K562 (cell line): ENCODE data around the gene ZNF691.

Source experiments
- BACH1 ChIP-seq: fragments of 200-800 bp; sonication (Bioruptor generic); IDR thresholded peaks from 2 replicates; pipeline ENCODE4 v1.6.1; 2016; ENCODE audit warnings: missing genetic modification characterization, missing compliant biosample characterization
- BRCA1 ChIP-seq, 2 experiments: fragments of 450-650 bp in 1 of 2; sonication (generic) in 1 of 2; formaldehyde crosslinking in 1 of 2; IDR thresholded peaks; 2 replicates each; pipeline versions ENCODE4 v1.5.0 to v1.6.1; 2017 to 2020; ENCODE audit warnings: mild to moderate bottlenecking in 1 of 2, missing genetic modification reagents in 1 of 2
- CBFB ChIP-seq: sonication (generic); formaldehyde crosslinking; IDR thresholded peaks from 2 replicates; pipeline ENCODE4 v1.4.0; 2020; ENCODE audit warnings: mild to moderate bottlenecking, missing genetic modification reagents
- EP300 ChIP-seq: IDR thresholded peaks from 2 replicates; pipeline ENCODE4 v1.6.1; 2012; ENCODE audit warnings: low read length, improper control_type of control experiment
- MYC ChIP-seq, 2 experiments: fragments of 250-450 bp in 1 of 2; sonication (Bioruptor Pico) in 1 of 2; IDR thresholded peaks; 2 replicates each; pipeline versions ENCODE4 v1.5.1 to v1.6.1; 2012 to 2021; ENCODE audit warnings: low read depth in 2 of 2, borderline replicate concordance in 1 of 2, improper control_type of control experiment in 1 of 2, low read length in 1 of 2, mild to moderate bottlenecking in 1 of 2, moderate library complexity in 1 of 2
- POLR2A ChIP-seq: fragments of 450-650 bp; conservative IDR thresholded peaks from 2 replicates; pipeline ENCODE4 v1.6.1; 2016
- TAF1 ChIP-seq: IDR thresholded peaks from 2 replicates; pipeline ENCODE4 v1.6.1; 2011; ENCODE audit warnings: mild to moderate bottlenecking, low read length, moderate library complexity; ENCODE audit not compliant: insufficient read depth, control insufficient read depth, severe bottlenecking; ENCODE audit errors: extremely low read depth
- ZNF699 ChIP-seq: fragments of 250-450 bp; sonication (Bioruptor Pico); IDR thresholded peaks from 2 replicates; pipeline ENCODE4 v1.8.0; 2021; ENCODE audit warnings: mild to moderate bottlenecking, moderate library complexity; ENCODE audit not compliant: insufficient replicate concordance
- TF ChIP-seq, protein P1 (sequence below), 3 experiments: IDR thresholded peaks in 2 of 3; conservative IDR thresholded peaks in 1 of 3; 2 replicates each; pipeline ENCODE4 v1.5.1; 2011 to 2012; ENCODE audit warnings: low read length in 3 of 3, mild to moderate bottlenecking in 3 of 3, control low read depth in 2 of 3, improper control_type of control experiment in 1 of 3, inconsistent platforms in 1 of 3, low read depth in 1 of 3, mixed read lengths in 1 of 3, moderate library complexity in 1 of 3; ENCODE audit not compliant: insufficient read depth in 2 of 3
- TF ChIP-seq, protein P2 (sequence below): sonication (generic); formaldehyde crosslinking; IDR thresholded peaks from 2 replicates; pipeline ENCODE4 v1.8.0; 2022; ENCODE audit warnings: missing genetic modification reagents, mild to moderate bottlenecking, borderline replicate concordance

DNA sequence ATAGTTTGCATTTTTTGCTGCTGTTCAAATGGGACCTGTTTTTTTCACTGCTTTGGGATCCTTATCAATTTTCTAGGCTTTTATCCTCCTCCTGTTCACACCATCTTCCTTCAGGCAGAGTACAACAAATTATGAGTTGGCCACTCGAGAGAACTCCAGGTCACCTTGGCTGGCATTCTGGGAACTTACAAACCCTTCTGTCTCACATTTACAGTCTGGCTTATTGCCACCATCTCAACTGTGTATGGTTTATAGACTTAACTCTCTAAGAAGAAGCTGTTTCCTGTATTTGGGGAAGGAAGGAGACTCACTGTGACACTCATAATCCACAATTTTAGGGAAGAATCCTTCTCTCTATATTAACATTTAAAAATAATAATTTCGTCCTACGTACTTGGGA, 5.4 kb upstream of the ZNF691 start:
- TF ChIP-seq MYC (IDR thresholded peaks at IDR 0.05; ENCODE audit: low read depth, low read length) = no peak
- TF ChIP-seq MYC (CRISPR knock-in tag; IDR thresholded peaks at IDR 0.05; ENCODE audit: borderline replicate concordance, low read depth) = no peak
- TF ChIP-seq EP300 = no peak
- TF ChIP-seq, protein P1, sequence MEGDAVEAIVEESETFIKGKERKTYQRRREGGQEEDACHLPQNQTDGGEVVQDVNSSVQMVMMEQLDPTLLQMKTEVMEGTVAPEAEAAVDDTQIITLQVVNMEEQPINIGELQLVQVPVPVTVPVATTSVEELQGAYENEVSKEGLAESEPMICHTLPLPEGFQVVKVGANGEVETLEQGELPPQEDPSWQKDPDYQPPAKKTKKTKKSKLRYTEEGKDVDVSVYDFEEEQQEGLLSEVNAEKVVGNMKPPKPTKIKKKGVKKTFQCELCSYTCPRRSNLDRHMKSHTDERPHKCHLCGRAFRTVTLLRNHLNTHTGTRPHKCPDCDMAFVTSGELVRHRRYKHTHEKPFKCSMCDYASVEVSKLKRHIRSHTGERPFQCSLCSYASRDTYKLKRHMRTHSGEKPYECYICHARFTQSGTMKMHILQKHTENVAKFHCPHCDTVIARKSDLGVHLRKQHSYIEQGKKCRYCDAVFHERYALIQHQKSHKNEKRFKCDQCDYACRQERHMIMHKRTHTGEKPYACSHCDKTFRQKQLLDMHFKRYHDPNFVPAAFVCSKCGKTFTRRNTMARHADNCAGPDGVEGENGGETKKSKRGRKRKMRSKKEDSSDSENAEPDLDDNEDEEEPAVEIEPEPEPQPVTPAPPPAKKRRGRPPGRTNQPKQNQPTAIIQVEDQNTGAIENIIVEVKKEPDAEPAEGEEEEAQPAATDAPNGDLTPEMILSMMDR (IDR thresholded peaks at IDR 0.05 in 2 of 3, conservative IDR thresholded peaks at IDR 0.05 in 1 of 3; ENCODE audit: insufficient read depth in 2 of 3, low read depth in 1 of 3, low read length in 3 of 3) = no peak
- TF ChIP-seq, protein P2, sequence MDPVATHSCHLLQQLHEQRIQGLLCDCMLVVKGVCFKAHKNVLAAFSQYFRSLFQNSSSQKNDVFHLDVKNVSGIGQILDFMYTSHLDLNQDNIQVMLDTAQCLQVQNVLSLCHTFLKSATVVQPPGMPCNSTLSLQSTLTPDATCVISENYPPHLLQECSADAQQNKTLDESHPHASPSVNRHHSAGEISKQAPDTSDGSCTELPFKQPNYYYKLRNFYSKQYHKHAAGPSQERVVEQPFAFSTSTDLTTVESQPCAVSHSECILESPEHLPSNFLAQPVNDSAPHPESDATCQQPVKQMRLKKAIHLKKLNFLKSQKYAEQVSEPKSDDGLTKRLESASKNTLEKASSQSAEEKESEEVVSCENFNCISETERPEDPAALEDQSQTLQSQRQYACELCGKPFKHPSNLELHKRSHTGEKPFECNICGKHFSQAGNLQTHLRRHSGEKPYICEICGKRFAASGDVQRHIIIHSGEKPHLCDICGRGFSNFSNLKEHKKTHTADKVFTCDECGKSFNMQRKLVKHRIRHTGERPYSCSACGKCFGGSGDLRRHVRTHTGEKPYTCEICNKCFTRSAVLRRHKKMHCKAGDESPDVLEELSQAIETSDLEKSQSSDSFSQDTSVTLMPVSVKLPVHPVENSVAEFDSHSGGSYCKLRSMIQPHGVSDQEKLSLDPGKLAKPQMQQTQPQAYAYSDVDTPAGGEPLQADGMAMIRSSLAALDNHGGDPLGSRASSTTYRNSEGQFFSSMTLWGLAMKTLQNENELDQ = no peak
- TF ChIP-seq POLR2A = no peak
- no peak for TF ChIP-seq BRCA1 (IDR thresholded peaks at IDR 0.05)
- no peak for TF ChIP-seq BRCA1 (CRISPR knock-in tag; IDR thresholded peaks at IDR 0.05)
- TF ChIP-seq ZNF699 (CRISPR knock-in tag) = no peak
- TF ChIP-seq BACH1 = no peak
- no peak for TF ChIP-seq CBFB (CRISPR knock-in tag)
- no peak for TF ChIP-seq TAF1
